ENCODE data around the gene PON3. TPM values are rescaled to one million over a fixed set of nuclear protein-coding genes. Genes with fewer than 3 reads are reported as not detected.
A peak's percentile ranks its signal among the peaks of the same experiment; 100 is the strongest.

The PON3 gene
- total RNA-seq, 1 experiment from 2014 or later, result 5.3 TPM

DNA sequence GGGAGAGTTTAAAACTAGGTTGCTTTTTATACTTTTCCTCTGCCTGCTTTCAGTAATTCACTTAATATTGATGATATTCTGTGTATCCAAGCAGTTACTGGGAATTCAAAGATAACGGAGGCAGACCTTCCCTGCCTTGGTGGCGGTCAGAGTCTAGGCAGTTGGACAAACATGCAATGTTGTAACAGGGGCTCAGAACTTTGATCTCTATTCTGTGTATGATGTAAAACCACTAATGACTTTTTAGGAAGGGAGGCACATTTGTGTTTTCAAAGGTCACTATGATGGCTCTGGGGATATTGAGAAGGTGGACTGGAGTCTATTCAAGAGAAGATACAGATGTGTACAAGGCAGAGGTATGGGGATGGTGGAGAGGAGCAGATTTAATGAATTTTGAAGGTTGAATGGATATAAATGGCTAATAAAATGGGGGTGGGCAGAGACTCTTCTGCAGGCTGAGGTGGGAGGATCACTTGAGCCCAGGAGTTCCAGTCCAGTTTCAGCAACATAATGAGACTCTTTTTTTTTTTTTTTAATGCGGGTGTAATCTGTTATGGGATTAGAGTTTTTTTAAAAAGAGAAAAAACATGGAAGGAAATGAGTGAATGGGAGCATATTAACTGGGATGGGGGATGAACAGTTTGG, 44.3 kb upstream of the PON3 start:
- Mint-ChIP-seq H3K36me3 (ENCODE audit: insufficient read depth, unreplicated experiment) (no peaks in the 10 kb centered on the region), H3K4me1 (ENCODE audit: low read depth, unreplicated experiment) (peaks cover 24% of the 10 kb centered on the region), H3K4me3 (ENCODE audit: low read depth, unreplicated experiment) (peak overlapping the region; percentile 18), H3K27ac (ENCODE audit: unreplicated experiment) (peak overlapping the region; percentile 51), H3K9me3 (ENCODE audit: low read depth, unreplicated experiment) (no peaks in the 10 kb centered on the region), H3K27me3 (ENCODE audit: unreplicated experiment) (no peaks in the 10 kb centered on the region)
- TF ChIP-seq, protein P1, sequence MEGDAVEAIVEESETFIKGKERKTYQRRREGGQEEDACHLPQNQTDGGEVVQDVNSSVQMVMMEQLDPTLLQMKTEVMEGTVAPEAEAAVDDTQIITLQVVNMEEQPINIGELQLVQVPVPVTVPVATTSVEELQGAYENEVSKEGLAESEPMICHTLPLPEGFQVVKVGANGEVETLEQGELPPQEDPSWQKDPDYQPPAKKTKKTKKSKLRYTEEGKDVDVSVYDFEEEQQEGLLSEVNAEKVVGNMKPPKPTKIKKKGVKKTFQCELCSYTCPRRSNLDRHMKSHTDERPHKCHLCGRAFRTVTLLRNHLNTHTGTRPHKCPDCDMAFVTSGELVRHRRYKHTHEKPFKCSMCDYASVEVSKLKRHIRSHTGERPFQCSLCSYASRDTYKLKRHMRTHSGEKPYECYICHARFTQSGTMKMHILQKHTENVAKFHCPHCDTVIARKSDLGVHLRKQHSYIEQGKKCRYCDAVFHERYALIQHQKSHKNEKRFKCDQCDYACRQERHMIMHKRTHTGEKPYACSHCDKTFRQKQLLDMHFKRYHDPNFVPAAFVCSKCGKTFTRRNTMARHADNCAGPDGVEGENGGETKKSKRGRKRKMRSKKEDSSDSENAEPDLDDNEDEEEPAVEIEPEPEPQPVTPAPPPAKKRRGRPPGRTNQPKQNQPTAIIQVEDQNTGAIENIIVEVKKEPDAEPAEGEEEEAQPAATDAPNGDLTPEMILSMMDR (IDR thresholded peaks at IDR 0.05; ENCODE audit: unreplicated experiment), result no peak
- DNase-seq, result no peak
- intact Hi-C loops (cut with micrococcal nuclease; ENCODE audit: unreplicated experiment), result no loop called here
- CTCF ChIA-PET, result interaction anchor here (0.6 to 1.1 kb wide), 4 partner anchors 32 to 500 kb away, joined by 3 to 6 read pairs (median 4); no protein-coding TSS in a partner anchor
- no TSS peak for BruUV-seq (replicated peaks)

DNA sequence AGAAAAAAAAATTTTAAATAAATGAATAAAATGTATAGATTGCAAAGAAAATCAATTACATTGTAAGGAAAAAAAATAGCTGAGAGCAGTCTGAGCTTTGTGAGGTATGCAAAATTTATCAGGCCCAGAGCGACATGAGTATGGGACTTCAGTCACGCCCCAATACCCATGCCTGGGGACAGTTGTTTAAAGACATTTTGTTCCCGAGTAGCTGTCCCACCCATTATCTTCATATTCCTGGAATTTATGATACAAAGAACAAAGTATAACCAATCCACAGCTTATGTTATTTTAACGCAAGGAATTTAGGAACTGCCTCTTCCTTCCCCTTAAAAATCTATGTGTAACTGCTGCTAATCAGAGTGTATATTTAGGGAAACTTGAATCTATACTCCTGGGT, 40.2 kb upstream of the PON3 start:
- CTCF ChIA-PET, result interaction anchor here (1.2 kb wide), 1 partner anchor 40 kb away, joined by 3 read pairs; no protein-coding TSS in a partner anchor
- peaks cover 31% of the 10 kb centered on the region for H3K4me1 Mint-ChIP-seq (ENCODE audit: low read depth, unreplicated experiment)

DNA sequence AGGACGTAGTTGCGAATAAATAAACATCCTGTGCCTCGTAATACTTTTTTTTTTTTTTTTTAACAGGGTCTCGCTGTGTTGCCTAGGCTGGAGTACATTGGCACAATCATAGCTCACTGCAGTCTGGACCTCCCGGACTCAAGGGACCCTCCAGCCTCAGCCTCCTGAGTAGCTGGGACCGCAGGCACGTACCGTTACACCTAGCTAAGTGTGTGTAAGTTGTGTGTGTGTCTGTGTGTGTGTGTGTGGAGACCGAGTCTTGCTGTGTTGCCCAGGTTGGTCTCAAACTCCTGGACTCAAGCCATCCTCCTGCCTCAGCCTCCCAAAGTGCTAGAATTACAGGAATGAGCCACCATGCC, 39.2 kb upstream of the PON3 start:
- CTCF ChIA-PET, result interaction anchor here (1.2 kb wide), 1 partner anchor 41 kb away, joined by 3 read pairs; no protein-coding TSS in a partner anchor
- TSS peak; percentile 78 for BruUV-seq (replicated peaks)
- intact Hi-C loops (cut with micrococcal nuclease; ENCODE audit: unreplicated experiment), result no loop called here
- TF ChIP-seq, protein P1 (IDR thresholded peaks at IDR 0.05; ENCODE audit: unreplicated experiment), result no peak
- Mint-ChIP-seq H3K4me1 (ENCODE audit: low read depth, unreplicated experiment) (peaks cover 21% of the 10 kb centered on the region), H3K36me3 (ENCODE audit: insufficient read depth, unreplicated experiment) (peaks cover 14% of the 10 kb centered on the region), H3K27ac (ENCODE audit: unreplicated experiment) (peak overlapping the region; percentile 71), H3K9me3 (ENCODE audit: low read depth, unreplicated experiment) (no peaks in the 10 kb centered on the region), H3K4me3 (ENCODE audit: low read depth, unreplicated experiment) (peak overlapping the region; percentile 69), H3K27me3 (ENCODE audit: unreplicated experiment) (no peaks in the 10 kb centered on the region)
- DNase-seq, result no peak

More for the DNA sequence above, 40.2 kb upstream of the PON3 start:
- Mint-ChIP-seq H3K4me3 (ENCODE audit: low read depth, unreplicated experiment) (no peak overlapping the region), H3K36me3 (ENCODE audit: insufficient read depth, unreplicated experiment) (peaks cover 14% of the 10 kb centered on the region), H3K9me3 (ENCODE audit: low read depth, unreplicated experiment) (no peaks in the 10 kb centered on the region), H3K27ac (ENCODE audit: unreplicated experiment) (no peak overlapping the region), H3K27me3 (ENCODE audit: unreplicated experiment) (no peaks in the 10 kb centered on the region)
- BruUV-seq (replicated peaks), result no TSS peak
- intact Hi-C loops (cut with micrococcal nuclease; ENCODE audit: unreplicated experiment), result no loop called here
- no peak for DNase-seq
- TF ChIP-seq, protein P1 (IDR thresholded peaks at IDR 0.05; ENCODE audit: unreplicated experiment), result no peak

DNA sequence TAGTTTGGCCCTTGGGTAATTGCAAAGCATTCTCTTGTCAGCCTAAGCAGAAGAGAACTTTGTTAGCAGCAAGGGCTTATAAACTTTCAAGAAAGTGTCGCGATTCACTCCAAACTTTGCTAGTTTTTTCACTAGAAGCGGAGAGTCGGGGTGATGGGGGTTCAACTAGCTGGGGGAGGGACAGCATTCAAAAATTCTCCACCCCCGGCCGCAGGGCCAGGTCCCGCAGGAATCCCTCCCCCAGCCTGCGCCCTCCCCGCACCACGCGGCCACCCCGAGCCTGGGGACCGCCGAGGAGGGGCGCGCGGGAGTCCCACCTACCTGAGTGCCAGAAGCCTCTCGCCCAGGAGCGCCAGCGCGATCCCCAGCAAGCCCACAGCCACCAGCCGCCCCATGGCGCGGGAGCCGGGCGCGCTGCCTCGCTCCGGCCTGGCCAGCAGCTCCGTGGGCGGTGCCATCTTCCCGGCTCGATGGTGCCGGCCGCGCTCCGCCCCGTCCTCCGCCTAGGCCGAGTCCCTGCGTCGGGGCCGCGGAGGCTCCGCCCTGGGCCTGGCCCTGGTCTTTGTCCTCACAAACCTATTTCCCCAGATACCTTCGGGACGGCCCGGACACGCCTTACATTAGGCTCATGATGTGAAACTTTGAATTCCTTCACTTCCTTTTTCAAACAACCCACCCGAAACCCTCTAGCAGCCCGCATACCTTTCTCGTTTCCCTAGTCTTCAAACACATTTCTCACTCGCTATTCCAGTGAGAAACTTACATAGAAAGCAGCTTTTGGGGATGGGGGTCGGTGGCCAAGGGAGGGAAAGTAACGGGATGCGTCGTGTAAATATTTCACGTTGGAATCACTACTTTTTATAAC, 38.6 kb upstream of the PON3 start, which contains the start of gene PON2:
Gene PON2 (minus strand): TSS at position 472 of the 865 bp plus-strand sequence. CDS start 77 bp downstream, at position 395.
- Mint-ChIP-seq H3K27me3 (ENCODE audit: unreplicated experiment) (no peaks in the 10 kb centered on the region), H3K4me1 (ENCODE audit: low read depth, unreplicated experiment) (peaks cover 18% of the 10 kb centered on the region), H3K36me3 (ENCODE audit: insufficient read depth, unreplicated experiment) (peaks cover 14% of the 10 kb centered on the region), H3K27ac (ENCODE audit: unreplicated experiment) (peak within 1 kb of the TSS; percentile 71), H3K4me3 (ENCODE audit: low read depth, unreplicated experiment) (peak within 1 kb of the TSS; percentile 69), H3K9me3 (ENCODE audit: low read depth, unreplicated experiment) (no peaks in the 10 kb centered on the region)
- intact Hi-C loops (cut with micrococcal nuclease; ENCODE audit: unreplicated experiment), result no loop called here
- TF ChIP-seq, protein P1 (IDR thresholded peaks at IDR 0.05; ENCODE audit: unreplicated experiment), result no peak
- no TSS peak for BruUV-seq (replicated peaks)
- CTCF ChIA-PET, result interaction anchor here (1.2 kb wide), 1 partner anchor 42 kb away, joined by 3 read pairs; no protein-coding TSS in a partner anchor
- peak; percentile 78 for DNase-seq
